Panc1 (cell line): Measurements from ENCODE around the gene HTR2B.

Source experiments
- POLR2AphosphoS5 ChIP-seq: IDR thresholded peaks from 2 replicates; pipeline ENCODE4 v1.6.1; 2012; ENCODE audit warnings: mild to moderate bottlenecking, low read depth, low read length, moderate library complexity
- SIN3A ChIP-seq: IDR thresholded peaks from 2 replicates; pipeline ENCODE4 v1.6.1; 2012; ENCODE audit warnings: low read depth, mild to moderate bottlenecking, low read length, moderate library complexity, borderline replicate concordance; ENCODE audit not compliant: insufficient read depth
- TF ChIP-seq, protein P1 (sequence below): fragments of 450-650 bp; IDR thresholded peaks from 2 replicates; pipeline ENCODE4 v1.5.1; 2017; ENCODE audit warnings: mild to moderate bottlenecking
- TF ChIP-seq, protein P2 (sequence below), 2 experiments: IDR thresholded peaks; 2 replicates each; pipeline ENCODE4 v1.6.1; 2011 to 2012; ENCODE audit warnings: low read depth in 2 of 2, control low read depth in 1 of 2, low read length in 1 of 2, mild to moderate bottlenecking in 1 of 2, moderate library complexity in 1 of 2; ENCODE audit not compliant: insufficient read depth in 1 of 2

DNA sequence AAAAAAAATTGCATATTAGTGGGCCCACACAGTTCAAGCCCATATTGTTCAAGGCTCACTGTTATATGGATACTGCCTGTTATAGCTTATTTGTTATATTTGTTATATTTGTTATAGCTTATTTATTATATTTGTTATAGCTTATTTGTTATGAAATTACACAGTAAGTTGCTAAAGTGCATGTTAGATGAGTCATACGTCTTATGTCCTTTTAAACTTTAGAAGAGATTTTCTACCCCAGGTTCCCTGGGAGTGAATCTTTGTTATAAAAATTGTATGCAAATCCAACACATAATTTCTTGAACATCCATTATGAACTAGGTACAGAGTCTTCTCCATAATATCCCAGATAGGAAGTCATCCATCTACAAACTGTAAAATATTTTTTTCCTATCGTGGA, 22.1 kb downstream of the HTR2B start:
- TF ChIP-seq SIN3A, result no peak
- TF ChIP-seq, protein P1, sequence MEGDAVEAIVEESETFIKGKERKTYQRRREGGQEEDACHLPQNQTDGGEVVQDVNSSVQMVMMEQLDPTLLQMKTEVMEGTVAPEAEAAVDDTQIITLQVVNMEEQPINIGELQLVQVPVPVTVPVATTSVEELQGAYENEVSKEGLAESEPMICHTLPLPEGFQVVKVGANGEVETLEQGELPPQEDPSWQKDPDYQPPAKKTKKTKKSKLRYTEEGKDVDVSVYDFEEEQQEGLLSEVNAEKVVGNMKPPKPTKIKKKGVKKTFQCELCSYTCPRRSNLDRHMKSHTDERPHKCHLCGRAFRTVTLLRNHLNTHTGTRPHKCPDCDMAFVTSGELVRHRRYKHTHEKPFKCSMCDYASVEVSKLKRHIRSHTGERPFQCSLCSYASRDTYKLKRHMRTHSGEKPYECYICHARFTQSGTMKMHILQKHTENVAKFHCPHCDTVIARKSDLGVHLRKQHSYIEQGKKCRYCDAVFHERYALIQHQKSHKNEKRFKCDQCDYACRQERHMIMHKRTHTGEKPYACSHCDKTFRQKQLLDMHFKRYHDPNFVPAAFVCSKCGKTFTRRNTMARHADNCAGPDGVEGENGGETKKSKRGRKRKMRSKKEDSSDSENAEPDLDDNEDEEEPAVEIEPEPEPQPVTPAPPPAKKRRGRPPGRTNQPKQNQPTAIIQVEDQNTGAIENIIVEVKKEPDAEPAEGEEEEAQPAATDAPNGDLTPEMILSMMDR, result no peak
- no peak for TF ChIP-seq POLR2AphosphoS5
- TF ChIP-seq, protein P2, sequence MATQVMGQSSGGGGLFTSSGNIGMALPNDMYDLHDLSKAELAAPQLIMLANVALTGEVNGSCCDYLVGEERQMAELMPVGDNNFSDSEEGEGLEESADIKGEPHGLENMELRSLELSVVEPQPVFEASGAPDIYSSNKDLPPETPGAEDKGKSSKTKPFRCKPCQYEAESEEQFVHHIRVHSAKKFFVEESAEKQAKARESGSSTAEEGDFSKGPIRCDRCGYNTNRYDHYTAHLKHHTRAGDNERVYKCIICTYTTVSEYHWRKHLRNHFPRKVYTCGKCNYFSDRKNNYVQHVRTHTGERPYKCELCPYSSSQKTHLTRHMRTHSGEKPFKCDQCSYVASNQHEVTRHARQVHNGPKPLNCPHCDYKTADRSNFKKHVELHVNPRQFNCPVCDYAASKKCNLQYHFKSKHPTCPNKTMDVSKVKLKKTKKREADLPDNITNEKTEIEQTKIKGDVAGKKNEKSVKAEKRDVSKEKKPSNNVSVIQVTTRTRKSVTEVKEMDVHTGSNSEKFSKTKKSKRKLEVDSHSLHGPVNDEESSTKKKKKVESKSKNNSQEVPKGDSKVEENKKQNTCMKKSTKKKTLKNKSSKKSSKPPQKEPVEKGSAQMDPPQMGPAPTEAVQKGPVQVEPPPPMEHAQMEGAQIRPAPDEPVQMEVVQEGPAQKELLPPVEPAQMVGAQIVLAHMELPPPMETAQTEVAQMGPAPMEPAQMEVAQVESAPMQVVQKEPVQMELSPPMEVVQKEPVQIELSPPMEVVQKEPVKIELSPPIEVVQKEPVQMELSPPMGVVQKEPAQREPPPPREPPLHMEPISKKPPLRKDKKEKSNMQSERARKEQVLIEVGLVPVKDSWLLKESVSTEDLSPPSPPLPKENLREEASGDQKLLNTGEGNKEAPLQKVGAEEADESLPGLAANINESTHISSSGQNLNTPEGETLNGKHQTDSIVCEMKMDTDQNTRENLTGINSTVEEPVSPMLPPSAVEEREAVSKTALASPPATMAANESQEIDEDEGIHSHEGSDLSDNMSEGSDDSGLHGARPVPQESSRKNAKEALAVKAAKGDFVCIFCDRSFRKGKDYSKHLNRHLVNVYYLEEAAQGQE (IDR thresholded peaks at IDR 0.05; ENCODE audit: insufficient read depth in 1 of 2, low read depth in 2 of 2, low read length in 1 of 2), result no peak
